Measurements from ENCODE around the gene RIC8B.

The RIC8B gene

DNA sequence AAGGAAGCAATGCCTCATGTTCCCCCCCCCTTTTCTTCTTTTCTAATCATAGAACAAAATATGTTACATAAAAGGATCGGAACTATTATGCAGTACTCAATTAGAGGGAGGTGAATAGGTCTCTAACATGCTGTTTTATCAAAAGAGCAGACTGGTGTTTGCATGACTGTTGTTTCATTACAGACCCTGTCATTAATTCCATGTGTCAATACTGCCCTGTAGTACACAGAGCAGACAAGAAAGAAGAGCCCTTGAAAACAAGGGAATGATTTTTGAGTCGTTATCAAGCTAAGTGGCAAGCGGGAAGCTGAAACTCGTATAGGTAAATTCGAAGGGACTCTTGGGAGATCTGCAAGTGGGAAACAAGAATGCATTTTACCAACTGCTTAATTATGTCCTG lies 104.3 kb downstream of the RIC8B start:
- DNase-seq = no peak

DNA sequence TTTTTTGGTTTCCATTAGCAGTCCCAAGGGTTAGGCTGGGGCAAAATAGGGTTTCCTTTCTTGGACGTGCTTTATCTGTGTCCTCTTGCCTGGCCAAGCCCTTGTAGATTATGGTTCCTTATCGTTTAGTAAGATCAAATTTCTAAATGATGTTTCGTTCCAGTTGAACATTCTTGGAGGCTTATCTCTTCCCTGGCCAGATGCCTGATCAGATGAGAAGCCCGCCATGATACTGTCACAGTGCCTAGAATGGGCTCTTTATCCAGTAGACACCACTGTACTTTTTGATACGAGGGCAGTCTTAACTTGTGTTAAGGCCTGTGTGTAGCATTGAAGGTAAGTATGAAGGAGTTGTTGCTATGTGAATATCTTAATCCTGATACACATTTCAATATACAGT lies 105.1 kb downstream of the RIC8B start:
- DNase-seq = no peak

DNA sequence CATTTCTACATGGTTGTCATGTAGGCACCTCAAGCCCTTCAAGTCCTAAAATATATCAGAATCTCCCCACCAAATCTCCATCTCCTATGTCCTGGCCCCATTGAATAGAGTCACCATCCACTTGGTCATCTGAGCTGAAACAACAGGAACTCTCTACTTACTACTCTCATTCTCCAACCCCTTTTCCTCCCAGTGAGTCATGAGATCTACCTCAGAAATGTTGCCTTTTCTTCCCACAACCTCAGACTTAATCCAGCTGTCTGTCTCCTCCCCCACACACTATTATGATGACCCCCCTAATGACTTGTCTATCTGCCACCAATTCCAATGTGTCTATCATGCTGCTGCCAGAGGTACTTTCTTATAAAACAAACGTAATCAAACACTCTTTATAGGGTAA lies 108.9 kb downstream of the RIC8B start:
- no peak for DNase-seq

DNA sequence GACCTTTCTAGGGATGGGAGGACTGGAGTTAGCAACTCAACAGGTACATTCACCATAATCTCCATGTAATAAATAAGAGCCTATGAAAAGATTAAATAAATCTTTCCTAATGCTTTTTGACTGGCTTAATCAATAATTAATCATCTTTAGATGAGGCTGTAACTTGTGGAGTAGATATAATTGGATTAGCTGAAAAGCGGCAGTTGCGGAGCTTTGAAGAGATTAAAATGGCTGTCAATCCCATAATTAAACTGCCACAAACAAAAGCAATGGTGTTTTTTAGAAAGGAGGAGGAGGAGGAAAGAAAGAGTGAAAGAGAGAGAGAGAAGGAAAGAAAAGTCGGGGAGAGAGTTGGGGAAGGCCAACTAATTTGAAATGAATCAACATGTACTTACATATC lies 110.5 kb downstream of the RIC8B start:
- no peak for DNase-seq

DNA sequence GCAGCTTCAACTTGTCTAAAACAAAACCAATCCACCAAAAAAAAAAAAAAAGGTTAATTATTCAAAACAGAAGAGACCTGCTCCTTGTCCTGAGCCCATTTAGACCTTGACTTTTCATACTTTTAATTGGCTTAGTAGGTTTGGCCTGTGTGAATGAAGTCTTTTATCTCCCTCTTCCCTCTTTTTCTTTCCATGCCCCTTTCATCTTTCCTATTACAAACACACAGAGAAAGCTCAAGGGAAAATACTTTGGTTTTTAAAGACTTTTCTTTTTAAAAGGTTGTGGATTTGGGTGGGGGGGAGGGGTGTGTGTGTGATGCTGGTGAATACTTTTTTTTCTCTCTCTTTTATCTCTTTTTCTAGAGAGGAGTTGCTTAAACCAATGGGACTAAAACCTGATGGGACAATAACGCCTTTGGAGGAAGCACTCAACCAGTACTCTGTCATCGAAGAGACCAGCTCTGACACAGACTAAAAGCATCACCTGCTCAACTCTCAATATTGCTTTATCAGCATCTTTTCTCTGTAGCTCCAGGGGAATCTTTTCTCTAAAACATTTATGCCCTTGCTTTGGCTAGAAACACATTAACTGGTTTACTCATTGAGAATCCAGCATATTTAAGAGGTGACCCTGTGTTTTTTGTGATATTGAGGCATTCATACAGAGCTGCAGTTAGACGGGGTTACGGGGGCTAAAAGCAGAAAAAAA lies 111.2 kb downstream of the RIC8B start:
- DNase-seq = no peak

DNA sequence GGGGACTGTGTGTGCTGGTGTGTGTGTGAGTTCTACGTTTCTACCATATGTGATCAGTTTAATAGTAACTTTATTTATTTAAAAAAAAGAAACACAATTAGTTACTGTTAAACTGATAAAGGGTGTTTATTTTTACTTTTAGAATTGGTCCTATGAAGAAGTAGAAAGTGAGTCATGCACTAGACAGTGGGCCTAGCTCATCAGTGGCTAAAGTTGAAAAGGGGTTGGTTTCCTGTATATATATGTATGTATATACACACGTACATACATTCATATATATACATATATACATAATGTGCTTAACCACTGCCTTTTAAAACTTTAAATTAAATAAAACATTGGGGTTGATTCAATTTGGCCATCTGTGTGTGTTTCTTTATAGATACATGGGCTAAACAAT lies 112.5 kb downstream of the RIC8B start:
- no peak for DNase-seq

DNA sequence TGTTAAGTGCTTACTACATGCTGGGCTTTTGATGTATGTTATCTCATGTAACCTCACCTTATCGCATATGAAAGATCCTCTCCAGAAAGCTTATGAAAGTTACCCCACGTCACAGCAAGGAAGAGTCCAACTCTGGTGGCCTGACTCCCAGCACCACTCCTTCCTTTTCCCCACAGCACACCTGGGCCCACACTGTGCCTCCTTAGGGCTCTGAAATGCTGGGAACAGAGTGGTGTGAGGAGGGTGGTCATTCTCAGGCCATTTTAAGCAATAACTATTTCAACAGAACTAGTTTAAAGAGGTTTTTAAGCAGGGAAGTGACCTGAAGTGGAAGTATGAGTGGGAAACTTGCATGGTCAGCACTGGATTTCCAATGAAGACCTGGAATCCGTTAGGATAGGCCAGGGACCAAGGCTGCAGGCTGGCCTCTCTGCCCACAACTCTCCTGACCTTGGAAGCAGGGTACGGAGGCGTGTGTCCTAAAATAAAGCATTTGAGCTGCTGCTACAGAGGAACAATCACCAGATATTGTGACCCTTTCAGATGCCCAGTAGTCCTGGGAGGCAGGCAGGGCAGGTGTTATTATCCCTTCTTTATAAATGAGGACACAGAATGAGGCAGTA lies 114.0 kb downstream of the RIC8B start:
- DNase-seq = no peak

DNA sequence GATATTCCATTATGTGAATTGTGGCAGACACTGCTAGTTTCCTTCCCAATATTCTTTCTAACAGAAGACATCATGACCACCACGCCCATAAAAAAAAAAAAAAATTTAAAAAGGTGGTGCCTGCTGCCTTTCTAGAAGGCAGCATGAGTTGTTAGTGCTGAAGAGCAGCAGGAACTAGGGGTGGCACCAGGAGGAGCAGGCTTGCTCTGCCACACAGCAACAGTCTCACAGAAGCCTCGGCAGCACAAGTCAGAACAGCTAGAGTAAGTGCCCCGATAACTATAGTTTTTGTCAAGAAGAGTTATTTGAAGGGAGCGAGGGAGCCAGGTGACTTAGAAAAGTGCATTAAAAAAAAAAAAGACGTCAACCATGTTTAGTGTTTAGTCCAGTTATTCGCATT lies 114.8 kb downstream of the RIC8B start:
- DNase-seq = no peak

DNA sequence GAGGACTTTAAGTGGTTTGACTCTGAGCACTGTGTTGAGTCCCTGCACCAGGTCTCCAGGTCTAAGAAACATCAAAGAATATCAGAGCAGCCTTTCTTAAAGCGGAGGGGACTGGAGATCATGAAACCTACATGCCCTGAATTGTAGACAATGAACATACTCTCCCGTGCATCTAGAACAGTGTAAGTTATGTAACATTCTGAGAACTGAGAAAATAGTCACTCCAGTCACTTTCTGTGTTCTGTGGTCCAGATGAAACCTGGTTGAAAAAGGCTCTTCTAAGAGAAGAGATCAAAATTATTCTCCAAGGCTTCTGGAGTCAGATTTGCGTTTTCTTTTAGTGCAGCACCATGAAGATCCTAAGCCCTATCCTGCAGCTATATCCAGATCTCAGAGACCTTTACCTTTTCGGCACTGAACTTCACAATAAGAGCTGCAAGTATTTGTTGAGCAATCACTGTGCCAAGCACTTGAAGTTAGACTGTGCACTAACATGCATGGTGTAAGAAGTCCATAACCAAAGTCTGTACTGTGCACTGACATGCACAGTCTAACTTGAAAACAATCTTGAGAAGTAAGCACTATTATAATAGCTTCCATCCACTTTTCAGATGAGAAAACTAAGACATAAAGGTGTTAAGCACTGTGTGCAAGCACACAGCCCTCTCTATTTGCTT lies 115.6 kb downstream of the RIC8B start:
- no peak for DNase-seq

DNA sequence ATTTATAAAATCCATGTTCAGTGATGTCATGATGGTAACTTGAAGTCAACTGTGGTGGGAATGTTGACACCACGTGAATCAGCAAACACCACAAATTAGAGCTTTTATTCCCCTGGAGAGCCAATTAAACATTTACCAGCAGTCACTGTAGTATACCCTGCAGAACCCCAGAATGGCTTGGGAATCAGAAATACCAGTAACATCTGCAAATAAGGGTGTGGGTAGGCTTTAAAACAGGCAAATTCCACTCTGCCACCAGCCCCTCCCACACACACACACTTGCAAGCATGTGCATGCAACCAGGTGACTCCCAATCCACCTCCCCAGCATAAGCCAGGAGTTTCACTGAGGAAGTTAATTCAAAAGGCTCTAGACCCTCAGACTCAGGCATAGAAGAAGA lies 117.6 kb downstream of the RIC8B start:
- DNase-seq = no peak

DNA sequence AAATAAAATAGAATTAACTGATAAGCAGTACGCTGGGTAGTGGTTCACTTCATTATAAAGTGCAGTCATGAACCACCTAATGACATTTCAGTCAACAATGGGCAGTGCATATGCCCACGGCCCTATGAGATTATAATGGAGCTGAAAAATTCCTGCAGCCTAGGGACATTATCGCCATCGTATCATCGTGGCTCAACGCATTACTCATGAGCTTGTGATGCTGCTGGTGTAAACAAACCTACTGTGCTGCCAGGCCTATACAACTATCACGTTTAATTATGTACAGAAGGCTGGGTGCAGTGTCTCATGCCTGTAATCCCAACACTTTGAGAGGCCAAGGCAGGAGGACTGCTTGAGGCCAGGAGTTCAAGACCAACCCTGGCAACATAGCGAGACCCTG lies 119.0 kb downstream of the RIC8B start:
- no peak for DNase-seq

DNA sequence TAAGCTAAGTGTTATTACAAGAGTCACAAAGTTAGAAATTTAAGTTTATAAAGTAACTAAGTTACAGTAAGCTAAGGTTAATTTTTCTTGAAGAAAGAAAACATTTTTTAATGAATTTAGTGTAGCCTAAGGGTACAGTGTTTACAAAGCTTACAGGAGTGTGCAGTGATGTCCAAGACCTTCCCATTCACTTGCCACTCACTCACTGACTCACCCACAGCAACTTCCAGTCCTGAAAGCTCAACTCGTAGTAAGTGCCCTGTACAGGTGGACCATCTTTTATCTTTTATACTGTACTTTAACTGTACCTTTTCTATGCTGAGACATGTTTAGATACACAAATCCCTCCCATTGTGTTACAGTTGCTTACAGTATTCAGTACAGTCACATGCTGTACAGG lies 120.3 kb downstream of the RIC8B start:
- DNase-seq = no peak

DNA sequence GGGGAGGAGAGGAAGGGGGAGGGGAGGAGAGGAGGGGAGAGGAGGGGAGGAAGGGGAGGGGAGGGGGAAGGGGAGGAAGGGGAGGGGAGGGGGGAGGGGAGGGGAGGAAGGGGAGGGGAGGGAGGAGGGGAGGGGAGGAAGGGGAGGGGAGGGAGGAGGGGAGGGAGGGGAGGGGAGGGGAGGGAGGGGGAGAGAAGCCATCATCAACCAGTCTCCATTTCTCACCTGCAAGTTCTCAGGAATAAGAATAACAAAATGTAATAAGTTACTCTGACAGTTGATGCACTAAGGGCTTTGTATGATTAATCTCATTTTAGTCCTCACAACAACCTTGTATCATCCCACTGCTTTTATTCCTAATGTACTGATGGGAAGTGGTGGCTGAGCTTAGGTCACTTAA lies 122.1 kb downstream of the RIC8B start:
- no peak for DNase-seq

DNA sequence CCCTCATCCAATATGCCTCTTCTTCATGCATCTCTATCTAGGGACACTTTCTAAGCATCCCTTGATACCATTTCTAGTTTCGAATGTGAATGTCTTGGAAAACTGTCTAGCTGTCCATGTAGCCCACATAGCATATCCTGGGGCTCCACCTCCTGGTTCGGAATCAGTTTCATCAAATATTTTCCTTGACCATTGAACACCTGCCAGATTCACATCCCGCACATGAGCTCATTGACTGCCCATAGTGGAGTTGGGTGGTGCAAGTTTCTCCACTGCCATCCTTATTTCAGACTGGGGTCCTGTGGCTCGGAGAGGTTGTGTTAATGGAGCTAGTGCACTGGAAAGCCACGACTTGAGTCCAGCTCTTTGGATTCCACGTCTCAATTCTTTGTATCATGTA lies 122.6 kb downstream of the RIC8B start:
- no peak for DNase-seq

DNA sequence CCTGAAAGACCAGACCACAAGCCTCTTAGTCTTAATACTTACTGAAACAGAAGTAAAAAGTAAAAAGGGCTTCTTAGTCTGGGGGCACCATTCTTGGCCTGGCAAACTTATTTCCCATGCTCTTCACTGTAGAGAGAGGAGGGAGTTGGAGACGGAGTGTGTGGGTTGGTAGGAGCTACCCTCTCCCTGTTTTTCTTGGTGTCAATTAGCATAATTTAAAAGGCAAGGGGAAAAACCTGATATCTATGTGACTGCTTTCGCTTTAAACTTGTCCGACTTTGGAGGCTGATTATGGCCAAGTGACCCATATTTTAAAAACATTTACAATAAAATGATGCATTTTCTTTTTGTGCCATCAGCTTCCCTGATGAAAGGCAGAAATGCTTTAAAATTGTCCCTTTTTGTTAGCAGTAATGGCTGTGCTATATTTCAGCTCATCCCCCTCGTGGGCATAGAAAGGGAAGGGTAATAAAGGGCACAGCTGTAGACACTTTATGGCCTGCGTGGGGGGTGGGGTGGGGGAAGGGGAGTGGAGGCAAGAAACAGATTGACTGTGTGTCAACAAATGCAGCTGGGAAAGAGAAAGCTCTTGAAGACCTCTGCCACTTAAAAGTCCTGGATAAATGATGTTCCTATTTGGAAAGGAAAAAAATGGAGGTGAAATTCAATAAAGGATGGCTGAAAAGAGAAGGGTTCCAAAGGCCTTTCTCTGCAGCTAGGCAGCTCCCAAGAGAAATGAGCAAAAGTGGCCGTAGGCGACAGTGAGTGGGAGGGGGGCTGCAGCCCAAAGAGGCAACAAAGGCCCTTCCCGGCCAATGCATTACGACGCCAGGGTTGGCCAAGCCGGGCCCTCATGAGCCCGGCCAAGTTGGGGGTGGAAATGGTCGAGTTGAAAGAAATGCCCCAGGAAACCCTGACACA lies 123.8 kb downstream of the RIC8B start:
- DNase-seq = no peak

DNA sequence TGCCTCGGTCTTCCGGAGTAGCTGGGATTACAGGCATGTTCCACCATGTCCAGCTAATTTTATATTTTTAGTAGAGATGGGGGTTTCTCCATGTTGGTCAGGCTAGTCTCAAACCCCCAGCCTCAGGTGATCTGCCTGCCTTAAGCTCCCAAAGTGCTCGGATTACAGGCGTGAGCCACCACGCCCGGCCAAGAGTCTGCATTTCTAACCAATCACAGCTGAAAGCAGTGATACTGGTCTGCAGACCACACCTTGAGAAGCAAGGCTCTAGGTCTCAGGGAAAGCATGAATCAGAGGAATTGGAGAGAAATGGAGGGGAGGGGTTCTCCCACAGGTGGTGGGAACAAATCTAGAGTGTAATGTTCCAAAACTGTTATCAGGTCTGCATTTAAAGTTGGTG lies 126.1 kb downstream of the RIC8B start:
- no peak for DNase-seq

DNA sequence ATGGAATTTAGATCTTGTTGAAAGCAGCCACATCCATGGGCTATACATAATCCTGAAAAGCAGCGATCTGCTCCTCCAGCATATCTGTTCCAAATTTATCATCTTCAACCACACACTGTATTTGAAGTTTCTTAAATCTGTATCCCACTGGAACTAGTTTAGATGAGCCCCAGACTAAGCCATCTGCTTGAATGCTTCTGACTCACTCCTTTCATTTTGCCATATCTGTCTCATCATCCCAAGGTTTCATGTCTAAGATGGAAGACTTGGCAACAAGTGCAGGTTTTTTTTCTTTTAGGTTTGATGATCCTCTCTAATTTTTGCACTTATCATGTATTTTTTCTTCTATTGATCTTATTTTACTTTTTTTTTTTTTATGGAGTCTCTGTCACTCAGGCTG lies 126.8 kb downstream of the RIC8B start:
- no peak for DNase-seq

DNA sequence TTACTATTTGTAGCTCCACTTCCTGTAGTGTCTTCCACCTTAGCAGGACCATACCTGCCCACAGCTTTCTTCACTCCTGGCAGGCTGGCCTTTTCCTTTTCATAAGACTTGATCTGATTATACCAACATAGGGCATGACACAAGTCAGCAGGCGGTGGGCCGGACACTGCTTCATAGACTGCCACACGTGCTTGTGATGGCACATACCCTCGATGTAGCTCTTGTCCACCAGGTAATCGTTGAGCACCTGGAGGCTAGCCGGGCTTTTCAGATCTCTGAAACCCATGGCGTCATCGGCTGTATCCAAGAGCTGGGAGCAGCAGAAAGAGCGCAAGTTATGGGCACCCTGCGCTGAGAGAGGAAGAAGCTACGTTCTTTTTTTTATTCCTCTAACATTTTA lies 127.6 kb downstream of the RIC8B start:
- DNase-seq = no peak

DNA sequence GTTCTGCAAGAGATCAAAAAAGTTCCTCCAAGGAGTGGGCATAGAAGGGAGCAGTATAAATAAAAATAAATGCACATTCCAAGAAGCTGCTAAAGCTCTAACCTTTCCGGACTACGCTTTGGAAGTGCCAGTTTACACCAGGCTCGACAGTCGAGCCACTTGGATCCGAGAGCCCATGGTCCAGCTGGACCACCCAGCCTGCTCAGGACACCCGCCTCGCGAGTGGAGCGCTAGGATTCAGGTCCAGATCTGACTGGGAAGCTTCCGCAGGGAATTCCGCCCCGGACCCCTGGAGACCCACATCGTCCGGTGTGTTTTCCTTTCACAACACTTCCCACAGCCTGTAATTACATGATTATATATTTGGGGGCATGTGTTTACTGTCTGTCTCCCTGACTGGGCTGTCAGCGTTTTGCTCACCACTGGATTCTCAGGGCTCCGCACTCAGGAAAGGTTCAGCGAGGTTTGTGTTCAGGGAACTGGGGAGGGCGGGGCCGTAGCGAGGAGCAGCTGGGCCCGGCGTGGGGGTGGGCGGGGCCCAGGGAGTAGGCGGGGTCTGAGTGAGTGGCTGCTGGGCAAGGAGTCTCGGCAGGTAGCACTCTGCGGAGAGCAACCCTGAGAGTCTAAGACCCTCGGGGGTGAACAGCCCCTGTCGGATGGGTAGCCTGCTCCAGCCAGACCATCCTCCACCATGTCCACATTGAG lies 128.9 kb downstream of the RIC8B start:
- no peak for DNase-seq

DNA sequence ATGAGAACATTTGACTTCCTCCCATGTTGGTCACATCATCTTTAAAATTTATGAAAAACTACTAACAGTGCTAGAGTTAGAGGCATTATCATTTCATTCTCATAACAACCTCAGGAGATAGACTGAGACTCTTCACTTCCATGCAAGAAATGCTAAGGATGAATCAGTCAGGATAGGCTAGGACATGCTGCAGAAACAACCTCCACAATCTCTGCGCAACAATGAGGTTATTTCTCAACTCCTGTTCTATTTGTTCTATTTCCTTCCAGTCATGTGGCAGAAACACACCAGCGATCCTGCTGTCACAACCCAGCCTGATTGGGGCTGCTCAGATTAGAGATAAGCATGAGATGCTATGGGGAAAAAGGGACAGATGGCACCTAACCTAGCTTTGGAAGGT lies 132.2 kb downstream of the RIC8B start:
- DNase-seq = no peak

DNA sequence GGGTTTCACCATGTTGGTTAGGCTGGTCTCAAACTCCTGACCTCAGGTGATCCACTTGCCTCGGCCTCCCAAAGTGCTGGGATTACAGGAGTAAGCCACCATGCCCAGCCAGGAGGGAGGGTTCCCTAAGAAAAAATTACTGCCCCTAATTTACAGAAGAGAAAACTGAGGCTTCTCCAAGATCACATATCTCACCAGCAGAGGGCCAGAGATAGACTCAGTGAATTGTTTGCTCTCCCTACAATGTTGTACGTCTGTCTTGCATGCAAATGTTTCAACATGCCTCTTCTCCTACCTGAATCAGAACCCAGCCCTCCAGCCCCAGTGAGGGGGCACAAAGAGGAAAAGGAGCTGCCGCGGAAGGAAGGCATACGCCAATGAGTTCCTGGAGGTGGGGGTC lies 132.9 kb downstream of the RIC8B start:
- no peak for DNase-seq

DNA sequence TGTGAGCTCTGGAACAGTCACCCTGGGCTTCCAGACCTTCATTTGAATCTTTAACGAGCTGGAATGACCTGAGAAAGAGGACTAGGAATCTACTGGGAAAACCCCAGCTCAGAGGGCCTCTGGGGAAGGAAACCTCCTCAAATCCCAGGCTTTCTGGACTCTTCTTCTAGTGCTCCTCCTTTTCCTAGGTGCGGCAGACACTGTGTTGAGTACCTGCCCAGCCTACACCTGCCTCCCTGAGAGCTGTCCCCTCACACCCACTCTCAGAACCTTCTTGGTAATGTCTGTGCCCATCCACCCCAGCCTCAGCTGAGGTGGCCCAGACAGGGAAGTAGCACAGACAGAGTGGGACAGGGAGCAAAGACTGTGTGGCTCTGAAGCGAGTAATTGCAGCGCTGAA lies 133.4 kb downstream of the RIC8B start:
- no peak for DNase-seq

DNA sequence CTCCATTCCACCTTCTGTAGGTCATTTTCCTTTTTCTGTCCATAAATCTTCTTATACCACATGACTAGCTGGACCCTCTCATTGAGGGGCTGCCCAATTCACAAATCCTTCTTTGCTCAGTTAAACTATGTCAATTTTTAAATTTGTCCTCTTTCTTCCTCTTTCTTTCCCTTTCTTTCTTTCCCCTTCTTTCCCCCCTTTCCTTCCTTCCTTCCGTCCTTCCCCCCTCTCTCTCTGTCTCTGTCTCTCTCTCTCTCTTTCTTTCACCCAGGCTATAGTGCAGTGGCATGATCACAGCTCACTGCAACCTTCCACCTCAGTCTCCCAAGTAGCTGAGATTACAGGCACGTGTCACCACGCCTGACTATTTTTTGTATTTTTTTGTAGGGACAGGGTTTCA lies 134.1 kb downstream of the RIC8B start:
- no peak for DNase-seq

Data from GF-D8 (cell line).